K562 (cell line): ENCODE data around the gene TNNT1. TPM values are rescaled to one million over a fixed set of nuclear protein-coding genes. Genes with fewer than 3 reads are reported as not detected.

Experiments
- CREB1 ChIP-seq, 2 experiments: sonication (generic) in 1 of 2; formaldehyde crosslinking in 1 of 2; IDR thresholded peaks; 2 replicates each; pipeline versions ENCODE4 v1.6.1 to v1.8.0; 2012 to 2022; ENCODE audit warnings: inconsistent platforms in 1 of 2, mild to moderate bottlenecking in 1 of 2, missing genetic modification reagents in 1 of 2, moderate library complexity in 1 of 2
- DNMT1 ChIP-seq: fragments of 450-650 bp; IDR thresholded peaks from 2 replicates; pipeline ENCODE4 v1.6.1; 2016; ENCODE audit warnings: antibody characterized with exemption, mild to moderate bottlenecking
- ELF4 ChIP-seq: fragments of 450-650 bp; formaldehyde crosslinking; IDR thresholded peaks from 2 replicates; pipeline ENCODE4 v1.4.0; 2022; ENCODE audit warnings: missing genetic modification characterization
- ETV5 ChIP-seq: sonication (generic); formaldehyde crosslinking; IDR thresholded peaks from 2 replicates; pipeline ENCODE4 v1.4.0; 2020; ENCODE audit warnings: low read depth, mild to moderate bottlenecking, missing genetic modification reagents
- FOXA1 ChIP-seq: fragments of 450-650 bp; IDR thresholded peaks from 2 replicates; pipeline ENCODE4 v1.6.1; 2016; ENCODE audit warnings: mild to moderate bottlenecking, borderline replicate concordance
- FUS ChIP-seq: fragments of 200-400 bp; formaldehyde crosslinking; optimal IDR thresholded peaks from 2 replicates; pipeline ENCODE3; 2017; ENCODE audit warnings: low read depth, low read length
- HDAC8 ChIP-seq: fragments of 450-650 bp; IDR thresholded peaks from 2 replicates; pipeline ENCODE4 v1.6.1; 2016; ENCODE audit warnings: mild to moderate bottlenecking, missing genetic modification characterization, moderate library complexity, missing compliant biosample characterization
- KLF10 ChIP-seq: fragments of 250-450 bp; sonication (Bioruptor Pico); IDR thresholded peaks from 2 replicates; pipeline ENCODE4 v1.6.1; 2021; ENCODE audit warnings: matching md5 sums
- MCM7 ChIP-seq, 2 experiments: fragments of 450-650 bp; IDR thresholded peaks; 2 replicates each; pipeline ENCODE4 v1.6.1; 2016 to 2018
- NELFE ChIP-seq: IDR thresholded peaks from 2 replicates; pipeline ENCODE4 v1.6.1; 2011; ENCODE audit warnings: mild to moderate bottlenecking; ENCODE audit not compliant: insufficient read depth, insufficient read length
- RUNX1 ChIP-seq: sonication (generic); IDR thresholded peaks from 2 replicates; pipeline ENCODE4 v1.6.1; 2016; ENCODE audit warnings: antibody characterized with exemption, low read depth
- polyA plus RNA-seq, 8 experiments: library from polyadenylated mRNA; depleted of rRNA in 4 of 8; stranded (reverse) in 5 of 8; unstranded in 3 of 8; fragments of >200 nt; fragmentation: Nextera tagmentation in 2 of 8; fragmentation: Illumina TruSeq in 1 of 8; extraction: Ambion mirVana in 2 of 8; extraction: Trizol in 1 of 8; gene quantifications; 2 replicates each; pipeline versions ENCODE4 v1.2.1 to v1.2.3, GENCODE V29; 2011 to 2014; ENCODE audit warnings: inconsistent platforms in 1 of 8, missing spikeins in 1 of 8
- total RNA-seq, 7 experiments: library from RNA; depleted of rRNA in 6 of 7; stranded (reverse); fragments of >200 nt in 6 of 7; fragmentation: Illumina TruSeq in 2 of 7; extraction: Trizol in 2 of 7; gene quantifications; 2 replicates each; pipeline versions ENCODE4 v1.2.1 to v1.2.3, GENCODE V29; 2011 to 2021; ENCODE audit warnings: low replicate concordance in 1 of 7
- TF ChIP-seq, protein P1 (sequence below): fragments of 450-650 bp; IDR thresholded peaks from one replicate; pipeline ENCODE4 v1.6.1; 2018; ENCODE audit warnings: mild to moderate bottlenecking, moderate library complexity; ENCODE audit not compliant: partially characterized antibody
- TF ChIP-seq, protein P2 (sequence below): fragments of 200-800 bp; sonication (Bioruptor generic); IDR thresholded peaks from 2 replicates; pipeline ENCODE4 v1.6.1; 2017; ENCODE audit warnings: missing genetic modification characterization, missing compliant biosample characterization
- TF ChIP-seq, protein P3 (sequence below): sonication (generic); formaldehyde crosslinking; IDR thresholded peaks from 2 replicates; pipeline ENCODE4 v1.8.0; 2022; ENCODE audit warnings: mild to moderate bottlenecking, missing genetic modification reagents
- TF ChIP-seq, protein P4 (sequence below): fragments of 250-450 bp; sonication (Bioruptor Pico); IDR thresholded peaks from 2 replicates; pipeline ENCODE4 v1.4.0; 2020
- TF ChIP-seq, protein P5 (sequence below), 2 experiments: fragments of 250-450 bp in 1 of 2; fragments of 450-650 bp in 1 of 2; sonication (Bioruptor Pico) in 1 of 2; IDR thresholded peaks; 2 replicates each; pipeline versions ENCODE4 v1.6.1 to v1.8.0; 2016 to 2021; ENCODE audit warnings: mild to moderate bottlenecking in 2 of 2, moderate library complexity in 2 of 2, missing compliant biosample characterization in 1 of 2, missing genetic modification characterization in 1 of 2
- TF ChIP-seq, protein P6 (sequence below): sonication (generic); formaldehyde crosslinking; IDR thresholded peaks from 2 replicates; pipeline ENCODE4 v1.8.0; 2022; ENCODE audit warnings: mild to moderate bottlenecking, missing genetic modification reagents

Gene TNNT1
- total and polyA plus RNA-seq, 9 of the 15 experiments (the other 6 are each of a cell fraction or from before 2014, with no cell fraction given), result 31.8 to 390 (median 227) TPM

DNA sequence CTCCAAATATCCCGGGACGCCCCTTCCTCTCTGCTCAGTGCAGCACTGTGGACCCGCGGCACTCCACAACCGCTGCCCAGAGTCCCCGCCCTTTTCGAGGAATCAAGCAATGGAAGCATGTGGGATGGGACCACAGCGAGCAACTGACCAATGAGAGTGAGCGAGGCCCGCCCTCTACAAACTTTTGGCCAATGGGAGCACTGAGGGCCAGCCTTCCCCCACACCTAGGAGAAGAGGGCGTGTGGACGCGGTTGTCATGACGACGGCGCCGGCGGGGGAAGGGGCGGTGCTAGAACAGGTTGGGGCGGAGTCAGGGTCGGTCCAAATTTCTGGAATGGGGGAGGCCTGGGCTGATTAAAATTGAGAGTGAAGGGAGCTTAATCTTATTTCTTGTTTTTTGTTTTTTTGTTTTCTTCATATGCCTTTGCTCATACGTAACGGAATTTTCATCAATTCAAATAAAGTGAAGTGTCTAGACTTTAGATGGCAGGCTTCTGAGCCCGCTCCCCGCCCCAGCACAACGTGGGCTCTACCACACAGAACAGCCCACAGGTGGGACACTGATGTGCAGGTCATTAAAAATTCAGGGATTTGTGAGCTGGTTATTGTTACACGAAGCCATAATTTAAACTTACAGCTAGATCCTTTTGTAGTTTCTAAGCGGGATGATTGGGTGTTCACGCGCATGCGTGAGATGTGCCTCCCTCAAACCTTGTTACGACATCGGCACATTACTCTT lies 17.7 kb upstream of the TNNT1 start, which contains the start of gene DNAAF3 (continued):
- TF ChIP-seq, protein P1, sequence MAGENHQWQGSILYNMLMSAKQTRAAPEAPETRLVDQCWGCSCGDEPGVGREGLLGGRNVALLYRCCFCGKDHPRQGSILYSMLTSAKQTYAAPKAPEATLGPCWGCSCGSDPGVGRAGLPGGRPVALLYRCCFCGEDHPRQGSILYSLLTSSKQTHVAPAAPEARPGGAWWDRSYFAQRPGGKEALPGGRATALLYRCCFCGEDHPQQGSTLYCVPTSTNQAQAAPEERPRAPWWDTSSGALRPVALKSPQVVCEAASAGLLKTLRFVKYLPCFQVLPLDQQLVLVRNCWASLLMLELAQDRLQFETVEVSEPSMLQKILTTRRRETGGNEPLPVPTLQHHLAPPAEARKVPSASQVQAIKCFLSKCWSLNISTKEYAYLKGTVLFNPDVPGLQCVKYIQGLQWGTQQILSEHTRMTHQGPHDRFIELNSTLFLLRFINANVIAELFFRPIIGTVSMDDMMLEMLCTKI, result no peak
- TF ChIP-seq HDAC8 (no peak), KLF10 (no peak), ELF4 (CRISPR knock-in tag) (peak; percentile 87), NELFE (no peak), ETV5 (CRISPR knock-in tag) (no peak), FUS (no peak), FOXA1 (no peak), DNMT1 (no peak), MCM7 (IDR thresholded peaks at IDR 0.05) (no peak), CREB1 (IDR thresholded peaks at IDR 0.05) (0 out of 2 replicates have a peak, but pooled peaks have one; percentile 11), CREB1 (CRISPR knock-in tag; IDR thresholded peaks at IDR 0.05) (0 out of 2 replicates have a peak, but pooled peaks have one; percentile 14), RUNX1 (no peak)
- TF ChIP-seq, protein P2, sequence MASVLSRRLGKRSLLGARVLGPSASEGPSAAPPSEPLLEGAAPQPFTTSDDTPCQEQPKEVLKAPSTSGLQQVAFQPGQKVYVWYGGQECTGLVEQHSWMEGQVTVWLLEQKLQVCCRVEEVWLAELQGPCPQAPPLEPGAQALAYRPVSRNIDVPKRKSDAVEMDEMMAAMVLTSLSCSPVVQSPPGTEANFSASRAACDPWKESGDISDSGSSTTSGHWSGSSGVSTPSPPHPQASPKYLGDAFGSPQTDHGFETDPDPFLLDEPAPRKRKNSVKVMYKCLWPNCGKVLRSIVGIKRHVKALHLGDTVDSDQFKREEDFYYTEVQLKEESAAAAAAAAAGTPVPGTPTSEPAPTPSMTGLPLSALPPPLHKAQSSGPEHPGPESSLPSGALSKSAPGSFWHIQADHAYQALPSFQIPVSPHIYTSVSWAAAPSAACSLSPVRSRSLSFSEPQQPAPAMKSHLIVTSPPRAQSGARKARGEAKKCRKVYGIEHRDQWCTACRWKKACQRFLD (CRISPR knock-in tag), result no peak
- TF ChIP-seq, protein P3, sequence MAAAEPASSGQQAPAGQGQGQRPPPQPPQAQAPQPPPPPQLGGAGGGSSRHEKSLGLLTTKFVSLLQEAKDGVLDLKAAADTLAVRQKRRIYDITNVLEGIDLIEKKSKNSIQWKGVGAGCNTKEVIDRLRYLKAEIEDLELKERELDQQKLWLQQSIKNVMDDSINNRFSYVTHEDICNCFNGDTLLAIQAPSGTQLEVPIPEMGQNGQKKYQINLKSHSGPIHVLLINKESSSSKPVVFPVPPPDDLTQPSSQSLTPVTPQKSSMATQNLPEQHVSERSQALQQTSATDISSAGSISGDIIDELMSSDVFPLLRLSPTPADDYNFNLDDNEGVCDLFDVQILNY (CRISPR knock-in tag), result no peak
- TF ChIP-seq, protein P4, sequence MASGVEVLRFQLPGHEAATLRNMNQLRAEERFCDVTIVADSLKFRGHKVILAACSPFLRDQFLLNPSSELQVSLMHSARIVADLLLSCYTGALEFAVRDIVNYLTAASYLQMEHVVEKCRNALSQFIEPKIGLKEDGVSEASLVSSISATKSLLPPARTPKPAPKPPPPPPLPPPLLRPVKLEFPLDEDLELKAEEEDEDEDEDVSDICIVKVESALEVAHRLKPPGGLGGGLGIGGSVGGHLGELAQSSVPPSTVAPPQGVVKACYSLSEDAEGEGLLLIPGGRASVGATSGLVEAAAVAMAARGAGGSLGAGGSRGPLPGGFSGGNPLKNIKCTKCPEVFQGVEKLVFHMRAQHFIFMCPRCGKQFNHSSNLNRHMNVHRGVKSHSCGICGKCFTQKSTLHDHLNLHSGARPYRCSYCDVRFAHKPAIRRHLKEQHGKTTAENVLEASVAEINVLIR (CRISPR knock-in tag), result no peak
- TF ChIP-seq, protein P5, sequence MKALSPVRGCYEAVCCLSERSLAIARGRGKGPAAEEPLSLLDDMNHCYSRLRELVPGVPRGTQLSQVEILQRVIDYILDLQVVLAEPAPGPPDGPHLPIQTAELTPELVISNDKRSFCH (CRISPR knock-in tag; IDR thresholded peaks at IDR 0.05), result no peak
- TF ChIP-seq, protein P5 (tag; IDR thresholded peaks at IDR 0.05), result no peak
- TF ChIP-seq, protein P6, sequence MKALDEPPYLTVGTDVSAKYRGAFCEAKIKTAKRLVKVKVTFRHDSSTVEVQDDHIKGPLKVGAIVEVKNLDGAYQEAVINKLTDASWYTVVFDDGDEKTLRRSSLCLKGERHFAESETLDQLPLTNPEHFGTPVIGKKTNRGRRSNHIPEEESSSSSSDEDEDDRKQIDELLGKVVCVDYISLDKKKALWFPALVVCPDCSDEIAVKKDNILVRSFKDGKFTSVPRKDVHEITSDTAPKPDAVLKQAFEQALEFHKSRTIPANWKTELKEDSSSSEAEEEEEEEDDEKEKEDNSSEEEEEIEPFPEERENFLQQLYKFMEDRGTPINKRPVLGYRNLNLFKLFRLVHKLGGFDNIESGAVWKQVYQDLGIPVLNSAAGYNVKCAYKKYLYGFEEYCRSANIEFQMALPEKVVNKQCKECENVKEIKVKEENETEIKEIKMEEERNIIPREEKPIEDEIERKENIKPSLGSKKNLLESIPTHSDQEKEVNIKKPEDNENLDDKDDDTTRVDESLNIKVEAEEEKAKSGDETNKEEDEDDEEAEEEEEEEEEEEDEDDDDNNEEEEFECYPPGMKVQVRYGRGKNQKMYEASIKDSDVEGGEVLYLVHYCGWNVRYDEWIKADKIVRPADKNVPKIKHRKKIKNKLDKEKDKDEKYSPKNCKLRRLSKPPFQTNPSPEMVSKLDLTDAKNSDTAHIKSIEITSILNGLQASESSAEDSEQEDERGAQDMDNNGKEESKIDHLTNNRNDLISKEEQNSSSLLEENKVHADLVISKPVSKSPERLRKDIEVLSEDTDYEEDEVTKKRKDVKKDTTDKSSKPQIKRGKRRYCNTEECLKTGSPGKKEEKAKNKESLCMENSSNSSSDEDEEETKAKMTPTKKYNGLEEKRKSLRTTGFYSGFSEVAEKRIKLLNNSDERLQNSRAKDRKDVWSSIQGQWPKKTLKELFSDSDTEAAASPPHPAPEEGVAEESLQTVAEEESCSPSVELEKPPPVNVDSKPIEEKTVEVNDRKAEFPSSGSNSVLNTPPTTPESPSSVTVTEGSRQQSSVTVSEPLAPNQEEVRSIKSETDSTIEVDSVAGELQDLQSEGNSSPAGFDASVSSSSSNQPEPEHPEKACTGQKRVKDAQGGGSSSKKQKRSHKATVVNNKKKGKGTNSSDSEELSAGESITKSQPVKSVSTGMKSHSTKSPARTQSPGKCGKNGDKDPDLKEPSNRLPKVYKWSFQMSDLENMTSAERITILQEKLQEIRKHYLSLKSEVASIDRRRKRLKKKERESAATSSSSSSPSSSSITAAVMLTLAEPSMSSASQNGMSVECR (CRISPR knock-in tag), result no peak
